Panc1 (cell line): ENCODE results near the gene ANO4. TPM values are rescaled to one million over a fixed set of nuclear protein-coding genes. Genes with fewer than 3 reads are reported as not detected.

Source experiments
- ATAC-seq: fragments of 200-7000 bp; cut with Tn5 transposase; 2 replicates; pipeline ENCODE4 v1.9.1; 2020; ENCODE audit warnings: mild to moderate bottlenecking, moderate library complexity
- BruUV-seq: library from RNA; stranded (reverse); fragments of 400-500 nt; replicated peaks from 2 replicates; lab custom pipeline; 2021; lab: Mats Ljungman, UMichigan
- CTCF ChIA-PET: fragments of 300-600 bp; sonication (Branson Sonifier 250); formaldehyde crosslinking; loops from one replicate; lab custom pipeline; 2022; ENCODE audit warnings: antibody characterized with exemption; lab: Charles Lee
- POLR2A ChIA-PET: fragments of 300-600 bp; sonication (Branson Sonifier 250); formaldehyde crosslinking; loops from one replicate; lab custom pipeline; 2022; ENCODE audit warnings: antibody characterized with exemption; lab: Charles Lee
- DNase-seq: peaks from one replicate; pipeline ENCODE4 v3.0.0-alpha.2; 2010; ENCODE audit warnings: low read depth, low spot score
- H3K27ac ChIP-seq: 2 replicates; pipeline ENCODE4 v1.5.1; 2011; ENCODE audit warnings: mild to moderate bottlenecking, low read length, inconsistent platforms
- H3K27me3 ChIP-seq: fragments of 200-500 bp; sonication (Bioruptor generic); 2 replicates; pipeline ENCODE4 v1.6.0; 2014; ENCODE audit warnings: low read length, inconsistent platforms; ENCODE audit not compliant: control insufficient read depth, insufficient read depth
- H3K36me3 ChIP-seq: fragments of 200-500 bp; sonication (Bioruptor generic); 2 replicates; pipeline ENCODE4 v1.5.1; 2014; ENCODE audit warnings: inconsistent platforms, mild to moderate bottlenecking, low read length, moderate library complexity; ENCODE audit not compliant: control insufficient read depth, insufficient read depth
- H3K4me1 ChIP-seq: 2 replicates; pipeline ENCODE4 v1.5.1; 2011; ENCODE audit warnings: inconsistent platforms, mild to moderate bottlenecking, low read length, moderate library complexity; ENCODE audit not compliant: control insufficient read depth, insufficient read depth
- H3K4me3 ChIP-seq, 2 experiments: 2 replicates each; pipeline ENCODE4 v1.5.1; 2011 to 2012; ENCODE audit warnings: low read depth in 2 of 2, low read length in 2 of 2, mild to moderate bottlenecking in 2 of 2, inconsistent platforms in 1 of 2, moderate library complexity in 1 of 2
- H3K9me3 ChIP-seq: fragments of 200-500 bp; sonication (Bioruptor generic); 2 replicates; pipeline ENCODE4 v1.5.1; 2014; ENCODE audit warnings: low read depth, mild to moderate bottlenecking, inconsistent platforms, low read length, moderate library complexity; ENCODE audit not compliant: control insufficient read depth, insufficient read depth
- CTCF ChIP-seq: fragments of 450-650 bp; IDR thresholded peaks from 2 replicates; pipeline ENCODE4 v1.5.1; 2017; ENCODE audit warnings: mild to moderate bottlenecking
- POLR2AphosphoS5 ChIP-seq: IDR thresholded peaks from 2 replicates; pipeline ENCODE4 v1.6.1; 2012; ENCODE audit warnings: mild to moderate bottlenecking, low read depth, low read length, moderate library complexity
- SIN3A ChIP-seq: IDR thresholded peaks from 2 replicates; pipeline ENCODE4 v1.6.1; 2012; ENCODE audit warnings: low read depth, mild to moderate bottlenecking, low read length, moderate library complexity, borderline replicate concordance; ENCODE audit not compliant: insufficient read depth
- TCF7L2 ChIP-seq: IDR thresholded peaks from 2 replicates; pipeline ENCODE4 v1.6.1; 2011; ENCODE audit warnings: mild to moderate bottlenecking, low read depth, low read length, inconsistent platforms
- in situ Hi-C: cut with HindIII; loops from 2 replicates; pipeline ENCODE4 v1.10.0; 2016; ENCODE audit warnings: low sequenced_read_pairs, low pct_unique_long_range_greater_than_20kb
- intact Hi-C: fragments of 100-400 bp; cut with micrococcal nuclease; formaldehyde crosslinking; loops from one replicate; pipeline ENCODE4 v1.10.0; 2022; ENCODE audit not compliant: unreplicated experiment
- total RNA-seq: library from RNA; stranded (reverse); gene quantifications from one replicate; pipeline ENCODE4 v1.2.1, GENCODE V29; 2021; ENCODE audit not compliant: unreplicated experiment
- TF ChIP-seq, protein P1 (sequence below), 2 experiments: IDR thresholded peaks; 2 replicates each; pipeline ENCODE4 v1.6.1; 2011 to 2012; ENCODE audit warnings: low read depth in 2 of 2, control low read depth in 1 of 2, low read length in 1 of 2, mild to moderate bottlenecking in 1 of 2, moderate library complexity in 1 of 2; ENCODE audit not compliant: insufficient read depth in 1 of 2

The ANO4 gene
- total RNA-seq, 1 experiment from 2014 or later: not detected

DNA sequence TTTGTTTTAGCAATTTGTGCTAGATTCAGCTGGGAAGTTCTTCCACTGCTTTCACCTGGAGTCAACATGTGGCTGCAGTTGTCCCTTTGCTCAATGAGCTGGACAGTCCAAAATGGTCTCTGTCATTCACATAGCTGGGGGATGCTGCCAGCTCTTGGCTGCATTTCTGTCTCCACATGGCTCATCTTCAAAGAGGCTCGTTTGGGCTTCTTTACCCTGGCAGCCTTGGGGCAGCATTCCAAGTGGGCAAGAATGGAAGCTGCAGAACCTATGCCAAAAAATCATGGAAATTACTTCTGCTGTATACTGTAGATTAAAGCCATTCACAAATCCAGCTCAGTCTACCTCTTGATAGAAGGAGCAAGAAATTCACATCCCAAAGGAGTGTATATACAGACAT lies 216.3 kb downstream of the ANO4 start:
- Histone ChIP-seq H3K36me3 (no peaks in the 10 kb centered on the region), H3K9me3 (peaks cover 9% of the 10 kb centered on the region; the same call in 1 of the 2 replicates), H3K27ac (no peak overlapping the region), H3K4me1 (no peaks in the 10 kb centered on the region), H3K4me3 (no peak overlapping the region), H3K27me3 (no peaks in the 10 kb centered on the region)
- intact Hi-C loops (no loop called here), in situ Hi-C loops (no loop called here)
- no TSS peak for BruUV-seq
- ATAC-seq: no peak
- DNase-seq: no peak
- POLR2A ChIA-PET: no interaction called here
- TF ChIP-seq SIN3A (no peak), CTCF (no peak), POLR2AphosphoS5 (no peak), TCF7L2 (no peak)
- TF ChIP-seq, protein P1, sequence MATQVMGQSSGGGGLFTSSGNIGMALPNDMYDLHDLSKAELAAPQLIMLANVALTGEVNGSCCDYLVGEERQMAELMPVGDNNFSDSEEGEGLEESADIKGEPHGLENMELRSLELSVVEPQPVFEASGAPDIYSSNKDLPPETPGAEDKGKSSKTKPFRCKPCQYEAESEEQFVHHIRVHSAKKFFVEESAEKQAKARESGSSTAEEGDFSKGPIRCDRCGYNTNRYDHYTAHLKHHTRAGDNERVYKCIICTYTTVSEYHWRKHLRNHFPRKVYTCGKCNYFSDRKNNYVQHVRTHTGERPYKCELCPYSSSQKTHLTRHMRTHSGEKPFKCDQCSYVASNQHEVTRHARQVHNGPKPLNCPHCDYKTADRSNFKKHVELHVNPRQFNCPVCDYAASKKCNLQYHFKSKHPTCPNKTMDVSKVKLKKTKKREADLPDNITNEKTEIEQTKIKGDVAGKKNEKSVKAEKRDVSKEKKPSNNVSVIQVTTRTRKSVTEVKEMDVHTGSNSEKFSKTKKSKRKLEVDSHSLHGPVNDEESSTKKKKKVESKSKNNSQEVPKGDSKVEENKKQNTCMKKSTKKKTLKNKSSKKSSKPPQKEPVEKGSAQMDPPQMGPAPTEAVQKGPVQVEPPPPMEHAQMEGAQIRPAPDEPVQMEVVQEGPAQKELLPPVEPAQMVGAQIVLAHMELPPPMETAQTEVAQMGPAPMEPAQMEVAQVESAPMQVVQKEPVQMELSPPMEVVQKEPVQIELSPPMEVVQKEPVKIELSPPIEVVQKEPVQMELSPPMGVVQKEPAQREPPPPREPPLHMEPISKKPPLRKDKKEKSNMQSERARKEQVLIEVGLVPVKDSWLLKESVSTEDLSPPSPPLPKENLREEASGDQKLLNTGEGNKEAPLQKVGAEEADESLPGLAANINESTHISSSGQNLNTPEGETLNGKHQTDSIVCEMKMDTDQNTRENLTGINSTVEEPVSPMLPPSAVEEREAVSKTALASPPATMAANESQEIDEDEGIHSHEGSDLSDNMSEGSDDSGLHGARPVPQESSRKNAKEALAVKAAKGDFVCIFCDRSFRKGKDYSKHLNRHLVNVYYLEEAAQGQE (IDR thresholded peaks at IDR 0.05; ENCODE audit: insufficient read depth in 1 of 2, low read depth in 2 of 2, low read length in 1 of 2): no peak
- CTCF ChIA-PET: no interaction called here

GRCh38 chr12:101013993-101014392 lies 219.4 kb downstream of the ANO4 start:
- DNase-seq (no peak), ATAC-seq (no peak)
- POLR2A ChIA-PET: interaction anchor here (0.6 kb wide), 1 partner anchor 8 kb away, joined by 3 read pairs; no protein-coding TSS in a partner anchor
- peaks cover 6% of the 10 kb centered on the region; the same call in 1 of the 2 replicates for H3K9me3 ChIP-seq
- H3K27me3 ChIP-seq: no peaks in the 10 kb centered on the region
- no peaks in the 10 kb centered on the region for H3K4me1 ChIP-seq
- no peak overlapping the region for H3K27ac ChIP-seq
- in situ Hi-C loops: no loop called here
- no peaks in the 10 kb centered on the region for H3K36me3 ChIP-seq
- TF ChIP-seq CTCF (no peak), SIN3A (no peak), TCF7L2 (no peak), POLR2AphosphoS5 (no peak)
- TF ChIP-seq, protein P1 (IDR thresholded peaks at IDR 0.05; ENCODE audit: insufficient read depth in 1 of 2, low read depth in 2 of 2, low read length in 1 of 2): no peak
- BruUV-seq: no TSS peak
- H3K4me3 ChIP-seq: no peak overlapping the region
- CTCF ChIA-PET: no interaction called here
- intact Hi-C loops: no loop called here
